BE2C (cell line): ENCODE results near the gene CCDC88C.

ENCODE experiments used
- DNase-seq: peaks from one replicate; pipeline ENCODE4 v3.0.0-alpha.2; 2020
- H3K27me3 ChIP-seq: fragments of 250-450 bp; sonication (Bioruptor Pico); 2 replicates; pipeline ENCODE4 v1.5.1; 2020; ENCODE audit warnings: mild to moderate bottlenecking
- H3K36me3 ChIP-seq: fragments of 250-450 bp; sonication (Bioruptor Pico); 2 replicates; pipeline ENCODE4 v1.5.1; 2020; ENCODE audit warnings: mild to moderate bottlenecking
- H3K4me1 ChIP-seq: fragments of 250-450 bp; sonication (Bioruptor Pico); 2 replicates; pipeline ENCODE4 v1.5.1; 2020
- H3K4me3 ChIP-seq: 2 replicates; pipeline ENCODE4 v1.5.1; 2011; ENCODE audit warnings: low read depth, low read length
- H3K9me3 ChIP-seq: fragments of 250-450 bp; sonication (Bioruptor Pico); 2 replicates; pipeline ENCODE4 v1.5.1; 2020
- TF ChIP-seq, protein P1 (sequence below): IDR thresholded peaks from 2 replicates; pipeline ENCODE4 v1.5.1; 2012; ENCODE audit warnings: mild to moderate bottlenecking, low read depth, low read length

CCDC88C gene

DNA sequence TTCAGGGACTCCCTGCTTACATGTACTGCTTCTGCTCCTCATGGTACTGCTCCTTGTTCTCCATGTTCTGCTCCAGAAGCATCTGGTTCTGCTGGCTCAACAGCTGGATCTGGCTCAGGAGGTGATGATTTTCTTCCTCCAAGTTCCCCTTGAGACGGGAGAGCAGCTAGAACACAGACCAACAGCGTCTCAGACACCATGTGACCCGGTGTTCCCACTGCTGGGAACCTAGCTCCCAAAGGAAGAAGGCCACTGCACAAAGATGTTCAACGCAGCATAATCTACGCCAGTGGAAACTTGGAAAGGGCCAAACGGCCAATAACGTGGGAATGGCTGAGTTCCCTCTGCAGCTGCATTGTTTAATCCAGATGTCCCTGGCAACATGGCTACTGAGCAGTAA lies 123.5 kb downstream of the CCDC88C start:
- Histone ChIP-seq H3K36me3 (no peaks in the 10 kb centered on the region), H3K4me3 (no peak overlapping the region), H3K9me3 (no peaks in the 10 kb centered on the region), H3K27me3 (no peaks in the 10 kb centered on the region), H3K4me1 (no peaks in the 10 kb centered on the region)
- DNase-seq = no peak
- TF ChIP-seq, protein P1, sequence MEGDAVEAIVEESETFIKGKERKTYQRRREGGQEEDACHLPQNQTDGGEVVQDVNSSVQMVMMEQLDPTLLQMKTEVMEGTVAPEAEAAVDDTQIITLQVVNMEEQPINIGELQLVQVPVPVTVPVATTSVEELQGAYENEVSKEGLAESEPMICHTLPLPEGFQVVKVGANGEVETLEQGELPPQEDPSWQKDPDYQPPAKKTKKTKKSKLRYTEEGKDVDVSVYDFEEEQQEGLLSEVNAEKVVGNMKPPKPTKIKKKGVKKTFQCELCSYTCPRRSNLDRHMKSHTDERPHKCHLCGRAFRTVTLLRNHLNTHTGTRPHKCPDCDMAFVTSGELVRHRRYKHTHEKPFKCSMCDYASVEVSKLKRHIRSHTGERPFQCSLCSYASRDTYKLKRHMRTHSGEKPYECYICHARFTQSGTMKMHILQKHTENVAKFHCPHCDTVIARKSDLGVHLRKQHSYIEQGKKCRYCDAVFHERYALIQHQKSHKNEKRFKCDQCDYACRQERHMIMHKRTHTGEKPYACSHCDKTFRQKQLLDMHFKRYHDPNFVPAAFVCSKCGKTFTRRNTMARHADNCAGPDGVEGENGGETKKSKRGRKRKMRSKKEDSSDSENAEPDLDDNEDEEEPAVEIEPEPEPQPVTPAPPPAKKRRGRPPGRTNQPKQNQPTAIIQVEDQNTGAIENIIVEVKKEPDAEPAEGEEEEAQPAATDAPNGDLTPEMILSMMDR = no peak

DNA sequence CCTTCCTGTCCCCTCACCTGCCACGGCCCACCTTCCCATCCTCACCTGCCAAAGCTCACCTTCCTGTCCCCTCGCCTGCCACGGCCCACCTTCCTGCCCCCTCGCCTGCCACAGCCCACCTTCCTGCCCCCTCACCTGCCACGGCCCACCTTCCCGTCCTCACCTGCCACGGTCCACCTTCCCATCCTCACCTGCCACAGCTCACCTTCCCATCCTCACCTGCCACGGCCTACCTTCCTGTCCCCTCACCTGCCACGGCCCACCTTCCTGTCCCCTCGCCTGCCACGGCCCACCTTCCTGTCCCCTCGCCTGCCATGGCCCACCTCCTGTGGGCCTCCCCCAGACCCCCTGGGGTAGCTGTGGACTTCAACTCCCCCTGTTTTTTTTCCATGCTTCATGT lies 124.3 kb downstream of the CCDC88C start:
- no peak for DNase-seq
- H3K9me3 ChIP-seq = no peaks in the 10 kb centered on the region
- H3K4me1 ChIP-seq = no peaks in the 10 kb centered on the region
- TF ChIP-seq, protein P1 = no peak
- H3K27me3 ChIP-seq = no peaks in the 10 kb centered on the region
- no peaks in the 10 kb centered on the region for H3K36me3 ChIP-seq
- H3K4me3 ChIP-seq = no peak overlapping the region

DNA sequence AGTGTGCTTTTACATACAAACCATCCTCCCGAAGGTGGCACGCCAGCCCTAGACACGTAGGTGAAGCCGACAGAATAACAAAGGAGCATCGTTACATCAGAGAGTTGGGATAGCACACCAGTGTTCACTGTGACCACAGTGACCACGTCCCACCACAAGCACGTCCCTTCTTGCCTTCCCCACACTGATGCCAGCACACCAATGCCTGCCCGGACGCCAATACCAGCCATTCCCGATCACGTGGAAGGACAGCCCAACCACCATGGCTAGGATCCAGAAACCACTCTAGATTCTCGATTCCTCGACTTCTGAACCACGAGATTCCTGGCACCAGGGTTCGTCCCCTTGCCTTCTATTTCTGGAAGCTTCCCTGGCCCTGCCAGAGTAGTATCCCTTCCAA lies 125.1 kb downstream of the CCDC88C start:
- Histone ChIP-seq H3K4me1 (no peaks in the 10 kb centered on the region), H3K4me3 (no peak overlapping the region), H3K36me3 (no peaks in the 10 kb centered on the region), H3K9me3 (no peaks in the 10 kb centered on the region), H3K27me3 (no peaks in the 10 kb centered on the region)
- no peak for DNase-seq
- TF ChIP-seq, protein P1 = no peak

DNA sequence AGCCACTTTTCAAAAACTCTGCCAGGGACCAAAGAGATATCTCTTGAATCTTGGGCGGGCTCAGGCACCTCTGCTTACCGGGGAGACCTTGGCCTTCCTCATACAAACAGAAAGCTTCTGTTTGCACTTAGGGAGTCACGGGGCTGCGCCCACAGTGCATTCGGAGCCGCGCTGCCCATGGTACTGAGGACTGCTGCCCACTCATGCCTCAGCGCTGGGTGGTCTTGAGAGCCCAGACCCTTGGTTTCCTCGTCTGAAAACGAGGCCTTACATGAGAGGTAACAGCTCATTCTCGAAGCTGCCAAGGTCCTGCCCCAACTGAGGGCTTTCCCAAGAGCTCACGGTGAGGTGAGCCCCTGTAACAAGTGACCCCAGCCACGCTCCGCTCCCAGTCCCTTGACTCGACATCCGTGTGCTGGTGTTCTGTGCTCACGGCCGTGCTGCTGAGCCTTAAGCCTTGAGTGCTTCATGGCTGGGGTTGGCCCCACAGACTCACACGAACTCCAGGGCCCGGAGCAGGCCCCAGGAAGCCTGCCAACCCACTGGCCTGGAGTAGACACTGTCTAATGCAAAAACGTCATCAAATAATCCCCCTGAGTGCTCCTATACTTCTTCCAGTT lies 125.7 kb downstream of the CCDC88C start:
- Histone ChIP-seq H3K4me1 (no peaks in the 10 kb centered on the region), H3K9me3 (no peaks in the 10 kb centered on the region), H3K27me3 (no peaks in the 10 kb centered on the region), H3K36me3 (no peaks in the 10 kb centered on the region), H3K4me3 (no peak overlapping the region)
- DNase-seq = no peak
- TF ChIP-seq, protein P1 = no peak

DNA sequence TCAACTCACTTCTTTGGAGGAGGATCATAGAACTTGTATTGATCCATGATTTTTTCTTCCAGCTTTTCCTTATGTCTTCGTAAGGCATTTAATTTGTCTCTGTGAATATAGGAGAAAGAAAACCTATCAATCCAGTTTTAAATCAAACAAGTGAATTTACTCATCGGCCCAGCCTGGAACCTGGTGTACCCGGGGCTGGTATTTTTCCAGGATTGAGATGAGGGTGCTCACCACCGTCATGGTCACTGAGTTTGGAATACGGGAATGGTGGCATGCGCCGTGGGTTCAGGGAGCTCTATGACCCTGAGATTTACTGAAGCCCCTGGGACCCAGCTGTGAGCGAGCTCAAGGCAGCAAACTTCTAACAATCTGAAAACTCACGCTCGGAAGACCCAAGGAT lies 126.6 kb downstream of the CCDC88C start:
- TF ChIP-seq, protein P1 = no peak
- no peak for DNase-seq
- Histone ChIP-seq H3K4me1 (peaks cover 7% of the 10 kb centered on the region), H3K9me3 (no peaks in the 10 kb centered on the region), H3K4me3 (no peak overlapping the region), H3K27me3 (no peaks in the 10 kb centered on the region), H3K36me3 (no peaks in the 10 kb centered on the region)

DNA sequence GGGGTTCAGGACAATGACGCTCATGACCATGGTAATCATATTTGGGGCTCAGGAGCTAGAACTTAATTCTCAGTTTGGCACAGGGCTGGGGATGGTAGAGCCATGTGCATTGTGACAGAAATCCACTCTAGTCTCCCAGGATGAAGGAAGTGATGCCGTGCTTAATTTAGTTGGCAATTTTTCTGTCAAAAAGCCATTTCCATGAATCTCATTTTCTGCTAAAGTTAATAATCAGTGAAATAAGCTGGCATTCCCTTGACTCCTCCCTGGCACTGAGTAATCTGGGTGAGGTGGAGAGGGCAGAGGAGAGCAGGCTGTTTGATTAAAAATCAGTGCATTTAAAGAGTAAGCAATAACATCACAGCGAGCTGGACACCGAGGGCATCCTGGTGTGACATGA lies 128.2 kb downstream of the CCDC88C start:
- TF ChIP-seq, protein P1 = no peak
- H3K36me3 ChIP-seq = no peaks in the 10 kb centered on the region
- DNase-seq = no peak

More for the DNA sequence above, 128.2 kb downstream of the CCDC88C start:
- Histone ChIP-seq H3K9me3 (no peaks in the 10 kb centered on the region), H3K27me3 (no peaks in the 10 kb centered on the region), H3K4me1 (peaks cover 19% of the 10 kb centered on the region), H3K4me3 (no peak overlapping the region)
